DOHH2 (cell line): ENCODE data around the gene USP12.
"Not testable (repeated sequence)": the region's sequence is repeated elsewhere in the genome, so short reads cannot be mapped to it uniquely, and the experiment has no call there.

Source experiments
- H3F3A ChIP-seq: fragments of 200-600 bp; sonication (generic), shearing (Covaris generic); 2 replicates; pipeline ENCODE4 v1.6.0; 2016; ENCODE audit warnings: antibody characterized with exemption, mild to moderate bottlenecking; ENCODE audit not compliant: control insufficient read depth, insufficient read depth
- H3K27ac ChIP-seq: fragments of 200-600 bp; sonication (generic); 2 replicates; pipeline ENCODE4 v1.5.1; 2014; ENCODE audit warnings: low read depth, mild to moderate bottlenecking, low read length, moderate library complexity
- H3K27me3 ChIP-seq: fragments of 200-600 bp; sonication (generic); 2 replicates; pipeline ENCODE4 v1.6.1; 2014; ENCODE audit warnings: mild to moderate bottlenecking, low read length, mixed read lengths; ENCODE audit not compliant: control insufficient read depth
- H3K36me3 ChIP-seq: fragments of 200-600 bp; sonication (generic); 2 replicates; pipeline ENCODE4 v1.6.1; 2014; ENCODE audit warnings: mild to moderate bottlenecking, low read length, moderate library complexity, mixed read lengths; ENCODE audit not compliant: control insufficient read depth
- H3K4me1 ChIP-seq: fragments of 200-600 bp; sonication (generic); 2 replicates; pipeline ENCODE4 v1.6.1; 2014; ENCODE audit warnings: mild to moderate bottlenecking, low read length, mixed read lengths; ENCODE audit not compliant: control insufficient read depth
- H3K4me2 ChIP-seq: fragments of 200-600 bp; sonication (generic); 2 replicates; pipeline ENCODE4 v1.6.0; 2014; ENCODE audit warnings: mild to moderate bottlenecking, low read length, moderate library complexity
- H3K4me3 ChIP-seq: fragments of 200-600 bp; sonication (generic); 2 replicates; pipeline ENCODE4 v1.5.1; 2014; ENCODE audit warnings: mild to moderate bottlenecking, low read length, mixed read lengths
- H3K79me2 ChIP-seq: fragments of 200-600 bp; sonication (generic); 2 replicates; pipeline ENCODE4 v1.6.1; 2014; ENCODE audit warnings: mild to moderate bottlenecking, low read length, mixed read lengths; ENCODE audit not compliant: control insufficient read depth
- H3K9me2 ChIP-seq: fragments of 200-600 bp; sonication (generic); replicated peaks from 2 replicates; pipeline ENCODE4 v1.6.1; 2014; ENCODE audit warnings: mild to moderate bottlenecking, low read length, mixed read lengths; ENCODE audit not compliant: control insufficient read depth
- H3K9me3 ChIP-seq: fragments of 200-600 bp; sonication (generic); 2 replicates; pipeline ENCODE4 v1.6.1; 2014; ENCODE audit warnings: antibody characterized with exemption, low read length, mixed read lengths; ENCODE audit not compliant: control insufficient read depth, insufficient read depth
- H4K20me1 ChIP-seq: fragments of 200-600 bp; sonication (generic); 2 replicates; pipeline ENCODE4 v1.6.0; 2014; ENCODE audit warnings: low read depth, mild to moderate bottlenecking, antibody characterized with exemption, low read length, moderate library complexity; ENCODE audit not compliant: control insufficient read depth, insufficient read depth
- EZH2phosphoT487 ChIP-seq: fragments of 200-600 bp; sonication (generic); IDR thresholded peaks from 2 replicates; pipeline ENCODE4 v1.6.1; 2017; ENCODE audit warnings: borderline replicate concordance, mild to moderate bottlenecking, antibody characterized with exemption, low read length, moderate library complexity, mixed read lengths
- TF ChIP-seq, protein P1 (sequence below): fragments of 200-600 bp; sonication (generic); IDR thresholded peaks from one replicate; pipeline ENCODE4 v1.5.1; 2014; ENCODE audit warnings: antibody characterized with exemption, mild to moderate bottlenecking, low read depth, low read length; ENCODE audit not compliant: poor library complexity, severe bottlenecking

Gene USP12

DNA sequence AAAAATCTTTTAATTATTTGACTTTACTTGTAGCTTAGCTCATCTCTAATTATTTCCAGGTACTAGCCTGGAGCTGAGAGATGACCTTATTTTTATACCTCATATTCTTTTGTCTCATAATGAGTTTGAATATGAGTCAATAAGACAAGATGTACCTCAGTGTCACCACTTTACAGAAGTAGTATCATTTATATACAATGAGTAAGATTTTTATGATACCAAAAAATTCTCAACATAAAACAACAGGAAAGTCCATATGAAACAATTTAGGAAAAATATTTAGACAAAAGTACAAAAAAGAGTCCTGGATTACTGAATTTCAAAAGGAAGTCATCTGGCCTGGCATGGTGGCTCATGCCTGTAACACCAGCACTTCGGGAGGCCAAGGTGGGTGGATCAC is 21.4 kb upstream of the USP12 start:
- no peak for TF ChIP-seq EZH2phosphoT487
- TF ChIP-seq, protein P1, sequence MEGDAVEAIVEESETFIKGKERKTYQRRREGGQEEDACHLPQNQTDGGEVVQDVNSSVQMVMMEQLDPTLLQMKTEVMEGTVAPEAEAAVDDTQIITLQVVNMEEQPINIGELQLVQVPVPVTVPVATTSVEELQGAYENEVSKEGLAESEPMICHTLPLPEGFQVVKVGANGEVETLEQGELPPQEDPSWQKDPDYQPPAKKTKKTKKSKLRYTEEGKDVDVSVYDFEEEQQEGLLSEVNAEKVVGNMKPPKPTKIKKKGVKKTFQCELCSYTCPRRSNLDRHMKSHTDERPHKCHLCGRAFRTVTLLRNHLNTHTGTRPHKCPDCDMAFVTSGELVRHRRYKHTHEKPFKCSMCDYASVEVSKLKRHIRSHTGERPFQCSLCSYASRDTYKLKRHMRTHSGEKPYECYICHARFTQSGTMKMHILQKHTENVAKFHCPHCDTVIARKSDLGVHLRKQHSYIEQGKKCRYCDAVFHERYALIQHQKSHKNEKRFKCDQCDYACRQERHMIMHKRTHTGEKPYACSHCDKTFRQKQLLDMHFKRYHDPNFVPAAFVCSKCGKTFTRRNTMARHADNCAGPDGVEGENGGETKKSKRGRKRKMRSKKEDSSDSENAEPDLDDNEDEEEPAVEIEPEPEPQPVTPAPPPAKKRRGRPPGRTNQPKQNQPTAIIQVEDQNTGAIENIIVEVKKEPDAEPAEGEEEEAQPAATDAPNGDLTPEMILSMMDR = no peak
- H4K20me1 ChIP-seq = no peaks in the 10 kb centered on the region
- no peaks in the 10 kb centered on the region for H3F3A ChIP-seq
- no peaks in the 10 kb centered on the region for H3K36me3 ChIP-seq
- H3K9me2 ChIP-seq = no peaks in the 10 kb centered on the region
- no peaks in the 10 kb centered on the region for H3K4me1 ChIP-seq
- H3K4me3 ChIP-seq = no peak overlapping the region
- H3K27ac ChIP-seq = no peak overlapping the region
- no peaks in the 10 kb centered on the region; the same call in 1 of the 2 replicates for H3K27me3 ChIP-seq
- H3K4me2 ChIP-seq = no peak overlapping the region
- H3K79me2 ChIP-seq = no peaks in the 10 kb centered on the region
- H3K9me3 ChIP-seq = no peaks in the 10 kb centered on the region

DNA sequence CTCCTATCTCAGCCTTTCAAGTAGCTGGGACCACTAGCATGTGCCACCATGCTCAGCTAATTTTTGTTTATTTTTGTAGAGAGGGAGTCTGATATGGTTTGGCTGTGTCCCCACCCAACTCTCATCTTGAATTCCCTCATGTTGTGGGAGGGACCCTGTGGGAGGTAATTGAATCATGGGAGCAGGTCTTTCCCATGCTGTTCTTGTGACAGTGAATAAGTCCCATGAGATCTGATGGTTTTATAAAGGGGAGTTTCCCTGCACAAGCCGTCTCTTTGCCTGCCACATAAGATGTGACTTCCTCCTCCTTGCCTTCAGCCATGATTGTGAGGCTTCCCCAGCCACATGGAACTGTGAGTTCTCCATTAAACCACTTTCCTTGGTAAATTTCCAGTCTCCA is 20.8 kb upstream of the USP12 start:
- not testable (repeated sequence) for H3K9me3 ChIP-seq, H3K4me2 ChIP-seq, H3K4me1 ChIP-seq, H3K27me3 ChIP-seq, H3F3A ChIP-seq, H3K4me3 ChIP-seq, H3K36me3 ChIP-seq, H3K27ac ChIP-seq, H3K9me2 ChIP-seq, H3K79me2 ChIP-seq, H4K20me1 ChIP-seq

DNA sequence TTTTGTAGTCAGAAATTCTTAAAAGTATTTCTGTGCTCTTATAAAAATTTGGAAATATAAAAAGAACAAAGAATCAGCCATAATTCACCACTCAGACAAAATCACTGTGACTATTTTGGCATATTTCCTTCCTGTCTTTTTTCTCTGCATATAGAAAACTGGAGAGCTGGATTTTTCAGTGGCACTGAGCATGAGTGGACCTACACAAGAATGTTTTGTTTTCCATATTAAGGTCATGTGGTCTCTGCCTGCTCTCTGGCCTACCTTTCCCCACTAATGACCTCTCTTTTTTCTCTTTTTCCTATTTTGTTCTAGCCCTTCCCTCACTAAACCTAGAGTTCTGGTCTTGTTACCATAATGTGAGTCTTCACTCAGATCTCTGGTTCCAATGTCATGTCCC is 17.6 kb upstream of the USP12 start:
- Histone ChIP-seq H4K20me1 (no peaks in the 10 kb centered on the region), H3K27me3 (no peaks in the 10 kb centered on the region), H3K79me2 (no peaks in the 10 kb centered on the region), H3K27ac (no peak overlapping the region), H3K4me3 (no peak overlapping the region), H3K4me2 (no peak overlapping the region), H3K9me2 (no peaks in the 10 kb centered on the region), H3K9me3 (no peaks in the 10 kb centered on the region), H3K4me1 (no peaks in the 10 kb centered on the region), H3F3A (no peaks in the 10 kb centered on the region), H3K36me3 (no peaks in the 10 kb centered on the region)
- TF ChIP-seq, protein P1 = no peak
- no peak for TF ChIP-seq EZH2phosphoT487

DNA sequence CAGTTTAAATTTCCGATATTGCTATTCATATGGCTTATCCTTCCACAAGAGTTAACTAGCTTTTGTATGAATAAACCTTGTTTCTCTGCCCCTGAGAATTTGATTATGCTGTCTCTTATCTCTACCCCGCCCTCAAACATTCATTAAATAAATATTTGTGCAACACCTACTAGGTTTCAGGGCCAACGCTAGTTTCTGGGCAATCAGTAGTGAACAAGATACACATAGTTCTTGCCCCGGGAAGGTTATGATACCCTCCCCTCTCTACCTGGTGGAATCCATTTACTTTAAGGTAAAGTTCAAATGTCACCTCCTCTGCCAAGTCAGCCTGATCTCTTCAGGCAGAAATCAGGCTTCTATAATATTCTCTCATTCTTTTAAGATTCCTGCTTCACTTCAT is 16.6 kb upstream of the USP12 start:
- Histone ChIP-seq H3K79me2 (no peaks in the 10 kb centered on the region), H3K27ac (no peak overlapping the region), H3K9me2 (no peaks in the 10 kb centered on the region), H4K20me1 (no peaks in the 10 kb centered on the region), H3F3A (no peaks in the 10 kb centered on the region), H3K27me3 (no peaks in the 10 kb centered on the region), H3K9me3 (no peaks in the 10 kb centered on the region), H3K4me3 (no peak overlapping the region), H3K36me3 (no peaks in the 10 kb centered on the region), H3K4me2 (no peak overlapping the region), H3K4me1 (no peaks in the 10 kb centered on the region)
- TF ChIP-seq, protein P1 = no peak
- TF ChIP-seq EZH2phosphoT487 = no peak
